ENCODE results near the gene ITGB5. TPM values are rescaled to one million over a fixed set of nuclear protein-coding genes. Genes with fewer than 3 reads are reported as not detected.
A peak's percentile ranks its signal among the peaks of the same experiment; 100 is the strongest.

ITGB5 gene
- total RNA-seq, 2 donors from 2014 or later, result 576 to 592 TPM

DNA sequence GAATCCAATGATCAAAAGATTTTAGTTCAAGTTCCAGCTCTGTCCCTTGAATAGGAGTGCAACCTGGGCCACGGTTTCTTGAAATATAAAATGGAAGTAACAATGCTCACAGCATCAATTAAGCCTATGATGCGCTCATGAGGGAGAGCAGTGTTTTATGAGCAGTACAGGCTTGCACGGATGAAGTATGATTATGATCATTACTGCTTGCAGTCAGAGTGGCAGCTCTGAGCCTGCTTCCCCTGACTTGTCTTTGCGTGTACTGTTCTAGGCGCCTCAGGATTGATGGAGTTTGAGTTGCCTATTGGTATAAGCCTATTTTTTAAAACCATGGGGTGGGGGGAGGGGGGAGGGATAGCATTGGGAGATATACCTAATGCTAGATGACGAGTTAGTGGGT lies 37.0 kb downstream of the ITGB5 start:
- ATAC-seq (ENCODE audit: insufficient number of reproducible peaks, low FRiP score, low read depth), result no peak

DNA sequence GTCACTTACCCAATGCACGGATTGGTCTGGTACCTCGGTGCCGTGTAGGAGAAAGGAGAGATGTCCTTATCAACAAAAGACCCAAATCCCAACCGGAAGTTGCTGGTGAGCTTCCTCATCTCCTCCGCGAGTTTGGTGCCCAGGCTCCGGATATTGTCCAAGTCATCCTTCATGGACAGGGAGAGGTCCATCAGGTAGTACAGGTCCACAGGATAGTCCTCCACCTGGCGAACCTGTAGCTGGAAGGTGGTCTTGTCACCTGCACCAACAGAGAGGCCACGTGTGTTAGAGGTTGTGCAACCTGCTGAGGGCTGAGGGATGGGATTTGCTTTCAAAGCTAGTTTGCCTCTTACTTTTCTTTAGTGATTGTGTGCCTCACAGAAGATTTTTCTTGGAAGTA lies 38.9 kb downstream of the ITGB5 start:
- Histone ChIP-seq H3K27me3 (replicated peaks; ENCODE audit: insufficient read depth) (no peaks in the 10 kb centered on the region), H3K27ac (peak overlapping the region; percentile 4 to 90), H3K9me3 (no peaks in the 10 kb centered on the region), H3K36me3 (no peaks in the 10 kb centered on the region), H3K4me1 (ENCODE audit: control insufficient read depth in 1 of 2, low read depth in 2 of 2) (peaks cover 60 to 78% of the 10 kb centered on the region in 2 donors), H3K4me3 (no peak overlapping the region)
- no peak for ATAC-seq (ENCODE audit: insufficient number of reproducible peaks, low FRiP score, low read depth)
- TF ChIP-seq, protein P1, sequence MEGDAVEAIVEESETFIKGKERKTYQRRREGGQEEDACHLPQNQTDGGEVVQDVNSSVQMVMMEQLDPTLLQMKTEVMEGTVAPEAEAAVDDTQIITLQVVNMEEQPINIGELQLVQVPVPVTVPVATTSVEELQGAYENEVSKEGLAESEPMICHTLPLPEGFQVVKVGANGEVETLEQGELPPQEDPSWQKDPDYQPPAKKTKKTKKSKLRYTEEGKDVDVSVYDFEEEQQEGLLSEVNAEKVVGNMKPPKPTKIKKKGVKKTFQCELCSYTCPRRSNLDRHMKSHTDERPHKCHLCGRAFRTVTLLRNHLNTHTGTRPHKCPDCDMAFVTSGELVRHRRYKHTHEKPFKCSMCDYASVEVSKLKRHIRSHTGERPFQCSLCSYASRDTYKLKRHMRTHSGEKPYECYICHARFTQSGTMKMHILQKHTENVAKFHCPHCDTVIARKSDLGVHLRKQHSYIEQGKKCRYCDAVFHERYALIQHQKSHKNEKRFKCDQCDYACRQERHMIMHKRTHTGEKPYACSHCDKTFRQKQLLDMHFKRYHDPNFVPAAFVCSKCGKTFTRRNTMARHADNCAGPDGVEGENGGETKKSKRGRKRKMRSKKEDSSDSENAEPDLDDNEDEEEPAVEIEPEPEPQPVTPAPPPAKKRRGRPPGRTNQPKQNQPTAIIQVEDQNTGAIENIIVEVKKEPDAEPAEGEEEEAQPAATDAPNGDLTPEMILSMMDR (IDR thresholded peaks at IDR 0.05), result no peak
- DNase-seq (ENCODE audit: low spot score), result no peak

More for the DNA sequence above, 37.0 kb downstream of the ITGB5 start:
- no peak for DNase-seq (ENCODE audit: low spot score)
- Histone ChIP-seq H3K27ac (peak overlapping the region; percentile 87 to 90), H3K36me3 (no peaks in the 10 kb centered on the region), H3K27me3 (replicated peaks; ENCODE audit: insufficient read depth) (no peaks in the 10 kb centered on the region), H3K9me3 (no peaks in the 10 kb centered on the region), H3K4me3 (no peak overlapping the region), H3K4me1 (ENCODE audit: control insufficient read depth in 1 of 2, low read depth in 2 of 2) (peaks cover 47 to 68% of the 10 kb centered on the region in 2 donors)
- TF ChIP-seq, protein P1 (IDR thresholded peaks at IDR 0.05), result no peak

DNA sequence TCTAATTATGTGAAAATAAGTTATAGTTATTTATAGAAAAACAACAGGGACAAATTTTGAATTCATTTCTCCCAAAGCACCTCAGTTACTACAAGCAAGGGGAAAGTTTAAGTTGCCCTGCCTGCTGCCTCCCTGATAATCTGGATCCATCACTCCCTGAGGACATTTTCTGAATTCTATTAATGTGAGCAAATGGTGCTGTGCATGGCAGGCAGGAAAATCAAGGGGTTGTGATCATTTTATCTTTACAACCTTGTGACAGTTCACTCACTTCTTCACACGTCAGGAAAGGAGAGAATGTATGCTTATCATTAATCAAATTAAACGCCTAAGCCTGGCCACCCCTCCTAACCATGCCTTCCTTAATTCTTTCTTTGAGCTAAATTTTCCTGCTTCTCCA lies 39.3 kb downstream of the ITGB5 start:
- DNase-seq (ENCODE audit: low spot score) (no peak), ATAC-seq (ENCODE audit: insufficient number of reproducible peaks, low FRiP score, low read depth) (no peak)
- TF ChIP-seq, protein P1 (IDR thresholded peaks at IDR 0.05), result no peak
- peaks cover under 1% of the 10 kb centered on the region for H3K36me3 ChIP-seq
- H3K4me1 ChIP-seq (ENCODE audit: control insufficient read depth in 1 of 2, low read depth in 2 of 2), result peaks cover 58 to 78% of the 10 kb centered on the region in 2 donors
- peak overlapping the region; percentile 4 to 90 for H3K27ac ChIP-seq
- H3K4me3 ChIP-seq, result no peak overlapping the region
- no peaks in the 10 kb centered on the region for H3K9me3 ChIP-seq
- no peaks in the 10 kb centered on the region for H3K27me3 ChIP-seq (replicated peaks; ENCODE audit: insufficient read depth)

DNA sequence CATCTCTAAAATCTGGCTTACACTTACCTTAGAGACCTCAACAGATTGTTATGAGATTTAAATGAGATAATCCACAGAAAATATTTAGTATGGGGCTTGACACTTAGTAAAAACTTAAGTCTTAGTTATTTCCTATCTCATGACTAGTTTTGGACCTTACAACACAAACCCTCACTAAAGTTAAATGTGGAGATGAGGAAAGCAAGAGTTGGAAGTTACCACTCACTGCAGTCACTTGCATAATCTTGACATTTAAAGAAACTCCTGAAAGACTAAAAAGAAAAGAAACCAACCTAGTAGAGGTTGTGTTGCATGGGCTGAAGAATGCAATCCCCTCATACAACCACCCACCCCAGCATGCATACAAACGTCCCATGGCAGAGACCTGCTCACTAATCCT lies 40.1 kb downstream of the ITGB5 start:
- ATAC-seq (ENCODE audit: insufficient number of reproducible peaks, low FRiP score, low read depth), result no peak

DNA sequence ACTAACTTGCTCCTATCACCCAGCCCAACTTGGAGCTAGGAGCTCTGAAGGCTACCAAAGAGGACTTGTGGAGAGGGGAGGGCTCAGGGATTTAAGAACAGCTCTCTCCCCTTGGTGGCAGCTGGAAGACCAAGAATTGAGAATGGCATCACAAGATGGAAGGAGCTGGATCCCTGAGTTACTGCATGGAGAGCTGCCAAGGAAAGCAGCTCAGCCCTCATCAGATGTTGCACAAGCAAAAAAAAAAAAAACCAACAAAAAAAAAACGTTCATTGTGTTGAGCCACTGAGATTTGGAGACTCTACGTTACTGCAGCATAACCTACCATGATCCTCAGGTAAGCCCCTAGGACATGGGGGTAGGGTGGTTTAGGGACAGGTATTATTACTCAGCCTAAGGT lies 41.0 kb downstream of the ITGB5 start:
- peaks cover 41 to 73% of the 10 kb centered on the region in 2 donors for H3K4me1 ChIP-seq (ENCODE audit: control insufficient read depth in 1 of 2, low read depth in 2 of 2)
- no peak for DNase-seq (ENCODE audit: low spot score)
- peak overlapping the region; percentile 88 to 89 for H3K27ac ChIP-seq

More for the DNA sequence above, 40.1 kb downstream of the ITGB5 start:
- Histone ChIP-seq H3K36me3 (peaks cover 4% of the 10 kb centered on the region), H3K4me3 (no peak overlapping the region), H3K9me3 (no peaks in the 10 kb centered on the region), H3K27ac (peak overlapping the region; percentile 88 to 89), H3K4me1 (ENCODE audit: control insufficient read depth in 1 of 2, low read depth in 2 of 2) (peaks cover 50 to 76% of the 10 kb centered on the region in 2 donors), H3K27me3 (replicated peaks; ENCODE audit: insufficient read depth) (no peaks in the 10 kb centered on the region)
- DNase-seq (ENCODE audit: low spot score), result no peak
- TF ChIP-seq, protein P1 (IDR thresholded peaks at IDR 0.05), result no peak

More for the DNA sequence above, 41.0 kb downstream of the ITGB5 start:
- no peak overlapping the region for H3K4me3 ChIP-seq
- no peaks in the 10 kb centered on the region for H3K27me3 ChIP-seq (replicated peaks; ENCODE audit: insufficient read depth)
- TF ChIP-seq, protein P1 (IDR thresholded peaks at IDR 0.05), result no peak
- no peaks in the 10 kb centered on the region for H3K9me3 ChIP-seq
- peak; percentile 32 for ATAC-seq (ENCODE audit: insufficient number of reproducible peaks, low FRiP score, low read depth)
- peaks cover 5% of the 10 kb centered on the region for H3K36me3 ChIP-seq

Data from thoracic aorta (tissue), 2 donors.